BJ (cell line): Measurements from ENCODE around the gene PARD3B. TPM values are rescaled to one million over a fixed set of nuclear protein-coding genes. Genes with fewer than 3 reads are reported as not detected.
"Not testable (repeated sequence)": the region's sequence is repeated elsewhere in the genome, so short reads cannot be mapped to it uniquely, and the experiment has no call there.

Experiments used
- CTCF ChIA-PET: fragments of 350-600 bp; formaldehyde crosslinking; extraction: SDS; loops from one replicate; lab custom pipeline; 2021; ENCODE audit warnings: antibody characterized with exemption, inconsistent platforms; lab: Yijun Ruan, JAX
- POLR2A ChIA-PET: fragments of 300-600 bp; sonication (Branson Sonifier 250); formaldehyde crosslinking; extraction: SDS; loops from one replicate; lab custom pipeline; 2021; ENCODE audit warnings: antibody characterized with exemption; lab: Charles Lee
- DNase-seq: peaks from one replicate; pipeline ENCODE4 v3.0.0-alpha.2; 2011; ENCODE audit warnings: low read depth
- H3K27me3 ChIP-seq: 2 replicates; pipeline ENCODE4 v1.6.0; 2011; ENCODE audit warnings: low read length; ENCODE audit not compliant: control insufficient read depth, insufficient read depth
- H3K36me3 ChIP-seq: 2 replicates; pipeline ENCODE4 v1.5.1; 2011; ENCODE audit warnings: low read length; ENCODE audit not compliant: control insufficient read depth, insufficient read depth
- H3K4me3 ChIP-seq: 2 replicates; pipeline ENCODE4 v1.5.1; 2011; ENCODE audit warnings: low read depth, mild to moderate bottlenecking, control low read depth, low read length
- polyA plus RNA-seq: library from polyadenylated mRNA; depleted of rRNA; stranded (reverse); fragments of >200 nt; gene quantifications from 2 replicates; pipeline ENCODE4 v1.2.3, GENCODE V29; 2011
- TF ChIP-seq, protein P1 (sequence below): IDR thresholded peaks from 2 replicates; pipeline ENCODE4 v1.5.1; 2011; ENCODE audit warnings: low read depth, mild to moderate bottlenecking, control low read depth, inconsistent platforms, low read length, moderate library complexity; ENCODE audit not compliant: insufficient read depth

PARD3B gene
- polyA plus RNA-seq, 1 experiment, result 7.1 TPM

DNA sequence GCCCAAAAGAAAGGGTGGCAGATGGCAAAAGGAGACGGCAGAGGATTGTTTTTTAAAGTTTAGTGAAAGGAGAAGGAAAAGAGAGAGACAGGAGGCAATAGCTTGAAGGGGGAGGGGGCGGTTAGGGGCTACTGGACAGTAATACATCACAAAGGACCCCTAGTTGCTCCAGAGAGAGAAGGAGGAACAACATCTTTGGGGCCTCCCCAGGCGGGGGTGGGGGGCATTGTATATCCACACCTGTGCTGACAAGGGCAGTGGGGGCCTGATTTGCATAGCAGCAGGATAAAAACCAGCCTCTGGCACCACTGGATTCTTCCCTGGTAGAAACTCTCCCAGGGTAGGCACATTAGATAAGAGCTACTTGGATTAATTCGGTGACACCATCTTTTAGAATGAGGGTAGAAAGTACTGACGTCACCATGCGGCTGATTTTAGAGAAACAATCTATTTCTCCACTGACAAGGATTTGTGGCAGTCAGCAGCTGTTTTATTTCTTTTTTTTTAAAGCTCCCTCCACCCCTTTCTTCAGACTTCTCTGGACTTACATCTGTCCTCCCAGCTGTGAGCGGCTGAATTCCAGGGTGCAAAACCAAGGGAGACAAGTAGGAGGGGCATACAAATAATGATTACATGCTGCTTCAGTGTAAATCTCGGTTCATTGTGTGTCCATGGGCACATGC, 937.3 kb downstream of the PARD3B start:
- Histone ChIP-seq H3K36me3 (no peaks in the 10 kb centered on the region), H3K4me3 (no peak overlapping the region), H3K27me3 (no peaks in the 10 kb centered on the region)
- TF ChIP-seq, protein P1, sequence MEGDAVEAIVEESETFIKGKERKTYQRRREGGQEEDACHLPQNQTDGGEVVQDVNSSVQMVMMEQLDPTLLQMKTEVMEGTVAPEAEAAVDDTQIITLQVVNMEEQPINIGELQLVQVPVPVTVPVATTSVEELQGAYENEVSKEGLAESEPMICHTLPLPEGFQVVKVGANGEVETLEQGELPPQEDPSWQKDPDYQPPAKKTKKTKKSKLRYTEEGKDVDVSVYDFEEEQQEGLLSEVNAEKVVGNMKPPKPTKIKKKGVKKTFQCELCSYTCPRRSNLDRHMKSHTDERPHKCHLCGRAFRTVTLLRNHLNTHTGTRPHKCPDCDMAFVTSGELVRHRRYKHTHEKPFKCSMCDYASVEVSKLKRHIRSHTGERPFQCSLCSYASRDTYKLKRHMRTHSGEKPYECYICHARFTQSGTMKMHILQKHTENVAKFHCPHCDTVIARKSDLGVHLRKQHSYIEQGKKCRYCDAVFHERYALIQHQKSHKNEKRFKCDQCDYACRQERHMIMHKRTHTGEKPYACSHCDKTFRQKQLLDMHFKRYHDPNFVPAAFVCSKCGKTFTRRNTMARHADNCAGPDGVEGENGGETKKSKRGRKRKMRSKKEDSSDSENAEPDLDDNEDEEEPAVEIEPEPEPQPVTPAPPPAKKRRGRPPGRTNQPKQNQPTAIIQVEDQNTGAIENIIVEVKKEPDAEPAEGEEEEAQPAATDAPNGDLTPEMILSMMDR, result no peak
- DNase-seq, result no peak
- POLR2A ChIA-PET, result no interaction called here
- CTCF ChIA-PET, result interaction anchor here (1.3 kb wide), 1 partner anchor 193 kb away, joined by 4 read pairs; no protein-coding TSS in a partner anchor

DNA sequence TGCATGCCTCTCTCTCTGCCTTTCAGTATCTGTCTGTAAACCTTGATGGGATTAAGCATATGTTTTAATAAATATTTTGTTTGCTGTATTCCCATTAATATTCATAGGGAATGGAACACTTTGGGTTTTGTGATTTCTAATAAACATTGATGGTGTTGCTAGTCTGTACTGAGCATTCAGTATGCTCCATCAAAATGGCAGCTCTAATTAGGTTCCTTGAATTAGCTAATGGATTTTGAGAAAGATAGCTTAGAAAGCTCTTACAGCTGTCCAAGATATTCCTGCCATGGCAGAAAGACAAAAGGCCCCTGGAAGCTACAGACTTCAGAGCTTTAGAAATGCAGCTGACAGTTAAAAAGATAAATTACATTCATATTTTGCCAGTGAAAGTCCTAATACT, 937.8 kb downstream of the PARD3B start:
- TF ChIP-seq, protein P1, result no peak
- Histone ChIP-seq H3K36me3 (no peaks in the 10 kb centered on the region), H3K4me3 (no peak overlapping the region), H3K27me3 (no peaks in the 10 kb centered on the region)
- ChIA-PET POLR2A (no interaction called here), CTCF (interaction anchor here (1.3 kb wide), 1 partner anchor 193 kb away, joined by 4 read pairs; no protein-coding TSS in a partner anchor)
- no peak for DNase-seq

DNA sequence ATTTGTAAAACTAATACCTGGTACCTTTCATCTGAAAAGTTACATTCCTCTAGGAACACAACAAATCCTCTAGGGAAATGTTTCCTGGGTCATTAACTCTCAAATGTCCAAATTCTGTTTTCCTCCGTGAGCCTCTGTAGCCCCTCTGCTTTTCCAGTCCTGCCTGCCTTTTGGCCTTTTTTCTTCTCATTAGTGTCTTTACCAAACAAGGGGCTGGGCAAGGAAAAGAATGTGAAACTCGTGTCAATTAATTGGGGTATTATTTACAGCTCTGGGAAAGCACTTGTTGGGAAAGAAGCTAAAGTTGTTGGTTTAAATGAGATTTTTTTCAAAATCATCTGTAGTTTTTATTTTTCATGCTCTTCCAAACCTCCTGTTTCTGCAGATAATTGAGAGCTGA, 938.9 kb downstream of the PARD3B start:
- no peak for DNase-seq
- POLR2A ChIA-PET, result no interaction called here
- no peaks in the 10 kb centered on the region for H3K36me3 ChIP-seq
- TF ChIP-seq, protein P1, result no peak
- CTCF ChIA-PET, result no interaction called here
- no peaks in the 10 kb centered on the region for H3K27me3 ChIP-seq
- H3K4me3 ChIP-seq, result no peak overlapping the region

DNA sequence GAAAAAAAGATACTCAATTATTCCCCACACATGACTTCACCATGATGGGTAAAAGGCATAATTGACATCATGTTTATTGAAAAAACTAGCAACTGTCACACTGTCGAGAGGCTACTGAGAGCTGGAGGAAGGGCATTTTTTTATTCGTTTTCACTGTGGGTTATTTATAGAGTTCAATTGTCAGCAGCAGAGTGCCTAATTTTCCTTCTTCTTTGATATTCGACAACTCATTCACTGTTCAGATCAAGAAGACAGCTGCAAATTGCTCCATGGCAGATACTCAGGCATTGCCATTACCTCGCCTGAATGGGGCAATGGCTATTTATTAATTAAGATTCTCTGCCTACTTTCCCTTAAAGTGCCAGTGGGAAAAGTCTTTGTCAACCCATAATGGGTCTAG, 939.5 kb downstream of the PARD3B start:
- no peak for DNase-seq
- ChIA-PET POLR2A (no interaction called here), CTCF (no interaction called here)
- no peaks in the 10 kb centered on the region for H3K36me3 ChIP-seq
- no peaks in the 10 kb centered on the region for H3K27me3 ChIP-seq
- TF ChIP-seq, protein P1, result no peak
- H3K4me3 ChIP-seq, result no peak overlapping the region

DNA sequence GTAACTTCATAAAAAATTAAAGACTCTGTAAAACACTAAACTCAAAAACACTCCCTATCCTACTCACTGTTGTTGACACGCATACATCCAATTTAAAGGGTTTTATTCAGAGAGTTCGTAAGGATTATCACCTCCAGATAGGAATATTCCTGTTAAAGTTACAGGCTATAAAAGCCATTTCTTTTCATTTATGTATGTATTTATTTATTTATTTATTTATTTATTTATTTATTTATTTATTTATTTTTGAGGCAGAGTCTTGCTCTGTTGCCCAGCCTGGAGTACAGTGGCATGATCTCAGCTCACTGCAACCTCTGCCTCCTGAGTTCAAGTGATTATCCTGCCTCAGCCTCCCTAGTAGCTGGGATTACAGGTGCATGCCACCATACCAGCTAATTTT, 948.3 kb downstream of the PARD3B start:
- H3K27me3 ChIP-seq, CTCF ChIA-PET, H3K36me3 ChIP-seq, H3K4me3 ChIP-seq, DNase-seq: not testable (repeated sequence)
- POLR2A ChIA-PET, result interaction anchor here (0.5 kb wide), 1 partner anchor 38 kb away, joined by 3 read pairs; no protein-coding TSS in a partner anchor
